HepG2 (cell line): ENCODE measurements around the gene PARVA. TPM values are rescaled to one million over a fixed set of nuclear protein-coding genes. Genes with fewer than 3 reads are reported as not detected.

Source experiments
- BORCS8-MEF2B ChIP-seq: sonication (generic); formaldehyde crosslinking; IDR thresholded peaks from 2 replicates; pipeline ENCODE4 v1.8.0; 2022; ENCODE audit warnings: mild to moderate bottlenecking, missing genetic modification reagents
- CC2D1A ChIP-seq: sonication (generic); formaldehyde crosslinking; IDR thresholded peaks from 2 replicates; pipeline ENCODE4 v1.8.1; 2023; ENCODE audit warnings: mild to moderate bottlenecking, missing genetic modification reagents
- MTA1 ChIP-seq: sonication (generic); formaldehyde crosslinking; IDR thresholded peaks from 2 replicates; pipeline ENCODE4 v1.4.0; 2020; ENCODE audit warnings: missing genetic modification reagents, mild to moderate bottlenecking, borderline replicate concordance
- ZNF546 ChIP-seq: sonication (generic); formaldehyde crosslinking; conservative IDR thresholded peaks from 2 replicates; pipeline ENCODE4 v1.8.1; 2023; ENCODE audit warnings: mild to moderate bottlenecking, missing genetic modification reagents
- ZNF776 ChIP-seq: sonication (generic); formaldehyde crosslinking; IDR thresholded peaks from 2 replicates; pipeline ENCODE4 v1.4.0; 2020; ENCODE audit warnings: mild to moderate bottlenecking, missing genetic modification reagents
- polyA plus RNA-seq, 8 experiments: library from polyadenylated mRNA; depleted of rRNA in 3 of 8; stranded (reverse) in 7 of 8; unstranded in 1 of 8; fragments of >200 nt; fragmentation: Illumina TruSeq in 4 of 8; extraction: Trizol in 4 of 8; gene quantifications; 2 replicates each; pipeline versions ENCODE4 v1.2.1 to v1.2.3, GENCODE V29; 2011 to 2016; ENCODE audit warnings: low read depth in 4 of 8, missing spikeins in 1 of 8, mixed read lengths in 1 of 8; ENCODE audit not compliant: insufficient read depth in 1 of 8
- total RNA-seq, 5 experiments: library from RNA; depleted of rRNA; stranded (reverse); fragments of >200 nt; fragmentation: Illumina TruSeq; extraction: Trizol; gene quantifications; 2 replicates each; pipeline ENCODE4 v1.2.3, GENCODE V29; 2016; ENCODE audit warnings: low read depth in 1 of 5
- TF ChIP-seq, protein P1 (sequence below): sonication (generic); formaldehyde crosslinking; IDR thresholded peaks from 2 replicates; pipeline ENCODE4 v1.8.1; 2023; ENCODE audit warnings: missing genetic modification reagents, inconsistent platforms, borderline replicate concordance
- TF ChIP-seq, protein P2 (sequence below): sonication (generic); formaldehyde crosslinking; IDR thresholded peaks from 2 replicates; pipeline ENCODE4 v1.8.1; 2023; ENCODE audit warnings: missing genetic modification reagents, mild to moderate bottlenecking, borderline replicate concordance
- TF ChIP-seq, protein P3 (sequence below): IDR thresholded peaks from 2 replicates; pipeline ENCODE4 v1.6.1; 2016; ENCODE audit warnings: low read depth, control low read depth

Gene PARVA
- total and polyA plus RNA-seq, 2 of the 13 experiments (the other 11 are each of a cell fraction or from before 2014, with no cell fraction given), result 5.9 to 9.1 TPM

DNA sequence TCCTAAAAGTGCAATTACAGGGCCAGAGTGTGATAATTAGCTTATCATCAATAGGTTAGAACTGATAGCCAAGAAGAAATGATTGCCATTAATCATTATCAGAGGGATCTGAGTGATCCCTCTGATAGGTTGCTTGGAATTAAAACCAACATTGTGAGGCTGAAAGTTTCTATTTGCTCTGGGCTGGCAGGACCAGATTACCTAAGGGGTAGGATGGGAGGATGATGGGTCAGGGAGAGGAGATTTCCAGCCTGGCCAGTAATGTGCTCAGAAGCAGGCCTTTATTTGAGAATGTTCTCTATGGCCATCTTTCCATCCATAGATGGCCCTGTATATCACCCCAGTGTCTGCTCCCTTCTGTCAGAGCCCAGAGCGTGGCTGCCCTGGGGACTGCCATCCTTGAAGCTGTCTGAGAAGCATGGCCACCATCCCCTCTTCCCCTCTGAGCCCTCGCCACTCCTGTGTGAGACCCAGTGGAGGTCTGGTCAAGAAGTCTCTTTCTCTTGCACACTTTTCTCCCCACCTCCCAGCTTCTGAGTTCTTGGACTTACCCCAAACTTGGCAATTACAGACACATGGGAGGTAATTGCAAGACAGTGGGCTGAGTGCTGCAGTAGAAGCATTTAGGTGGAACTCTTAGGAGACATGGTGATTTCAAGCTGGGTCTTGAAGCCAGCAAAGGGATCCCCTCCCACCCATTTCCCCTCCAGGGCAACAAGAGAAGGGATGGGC lies 11.7 kb downstream of the PARVA start (continued):
- TF ChIP-seq CC2D1A (CRISPR knock-in tag), result no peak
- no peak for TF ChIP-seq BORCS8-MEF2B (CRISPR knock-in tag)
- TF ChIP-seq, protein P1, sequence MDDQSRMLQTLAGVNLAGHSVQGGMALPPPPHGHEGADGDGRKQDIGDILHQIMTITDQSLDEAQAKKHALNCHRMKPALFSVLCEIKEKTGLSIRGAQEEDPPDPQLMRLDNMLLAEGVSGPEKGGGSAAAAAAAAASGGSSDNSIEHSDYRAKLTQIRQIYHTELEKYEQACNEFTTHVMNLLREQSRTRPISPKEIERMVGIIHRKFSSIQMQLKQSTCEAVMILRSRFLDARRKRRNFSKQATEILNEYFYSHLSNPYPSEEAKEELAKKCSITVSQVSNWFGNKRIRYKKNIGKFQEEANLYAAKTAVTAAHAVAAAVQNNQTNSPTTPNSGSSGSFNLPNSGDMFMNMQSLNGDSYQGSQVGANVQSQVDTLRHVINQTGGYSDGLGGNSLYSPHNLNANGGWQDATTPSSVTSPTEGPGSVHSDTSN (CRISPR knock-in tag), result no peak
- TF ChIP-seq, protein P2, sequence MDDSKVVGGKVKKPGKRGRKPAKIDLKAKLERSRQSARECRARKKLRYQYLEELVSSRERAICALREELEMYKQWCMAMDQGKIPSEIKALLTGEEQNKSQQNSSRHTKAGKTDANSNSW (CRISPR knock-in tag), result no peak
- TF ChIP-seq MTA1 (CRISPR knock-in tag), result no peak
- TF ChIP-seq, protein P3, sequence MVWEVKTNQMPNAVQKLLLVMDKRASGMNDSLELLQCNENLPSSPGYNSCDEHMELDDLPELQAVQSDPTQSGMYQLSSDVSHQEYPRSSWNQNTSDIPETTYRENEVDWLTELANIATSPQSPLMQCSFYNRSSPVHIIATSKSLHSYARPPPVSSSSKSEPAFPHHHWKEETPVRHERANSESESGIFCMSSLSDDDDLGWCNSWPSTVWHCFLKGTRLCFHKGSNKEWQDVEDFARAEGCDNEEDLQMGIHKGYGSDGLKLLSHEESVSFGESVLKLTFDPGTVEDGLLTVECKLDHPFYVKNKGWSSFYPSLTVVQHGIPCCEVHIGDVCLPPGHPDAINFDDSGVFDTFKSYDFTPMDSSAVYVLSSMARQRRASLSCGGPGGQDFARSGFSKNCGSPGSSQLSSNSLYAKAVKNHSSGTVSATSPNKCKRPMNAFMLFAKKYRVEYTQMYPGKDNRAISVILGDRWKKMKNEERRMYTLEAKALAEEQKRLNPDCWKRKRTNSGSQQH (CRISPR knock-in tag), result no peak
- no peak for TF ChIP-seq ZNF546
- TF ChIP-seq ZNF776 (CRISPR knock-in tag), result no peak
